NCI-H2107 (cell line): ENCODE measurements around the gene PTER.
A peak's percentile ranks its signal among the peaks of the same experiment; 100 is the strongest.

Source experiments
- DNase-seq: peaks from one replicate; lab custom pipeline; 2025; lab: John Stamatoyannopoulos, UW

The PTER gene

GRCh38 chr10:16436758-16437539 lies at the start of gene PTER:
Gene PTER, plus strand, starts transcription at chr10:16437010. Its CDS starts 47,375 bp downstream, at chr10:16484385.
- DNase-seq: peak; percentile 27

- no peak for DNase-seq
These were observed 44.2 kb upstream of the PTER start for GRCh38 chr10:16392531-16393069.

GRCh38 chr10:16393271-16393858 lies 43.4 kb upstream of the PTER start:
- DNase-seq: no peak

GRCh38 chr10:16401416-16401815 lies 35.4 kb upstream of the PTER start:
- no peak for DNase-seq

- no peak for DNase-seq
These were observed 28.4 kb upstream of the PTER start for GRCh38 chr10:16408379-16408778.

- DNase-seq: no peak
These were observed 19.5 kb upstream of the PTER start for GRCh38 chr10:16417341-16417740.

GRCh38 chr10:16423599-16423998 lies 13.2 kb upstream of the PTER start:
- no peak for DNase-seq

GRCh38 chr10:16425449-16425848 lies 11.4 kb upstream of the PTER start:
- DNase-seq: no peak

- no peak for DNase-seq
These were observed 7.3 kb upstream of the PTER start for GRCh38 chr10:16429539-16429938.

GRCh38 chr10:16436367-16436757 lies 448 bp upstream of the PTER start:
- no peak for DNase-seq

- no peak for DNase-seq
These were observed 707 bp downstream of the PTER start for GRCh38 chr10:16437540-16437894.

- no peak for DNase-seq
These were observed 2.5 kb downstream of the PTER start for GRCh38 chr10:16439295-16439694.

- no peak for DNase-seq
These were observed 3.8 kb downstream of the PTER start for GRCh38 chr10:16440396-16441133.

- DNase-seq: no peak
These were observed 4.5 kb downstream of the PTER start for GRCh38 chr10:16441173-16441840.

- DNase-seq: no peak
These were observed 6.1 kb downstream of the PTER start for GRCh38 chr10:16442914-16443313.

GRCh38 chr10:16445770-16446469 lies 9.1 kb downstream of the PTER start:
- DNase-seq: no peak

GRCh38 chr10:16449454-16449853 lies 12.6 kb downstream of the PTER start:
- DNase-seq: no peak

- DNase-seq: no peak
These were observed 21.6 kb downstream of the PTER start for GRCh38 chr10:16458166-16458955.

GRCh38 chr10:16459423-16459939 lies 22.7 kb downstream of the PTER start:
- no peak for DNase-seq

- no peak for DNase-seq
These were observed 29.2 kb downstream of the PTER start for GRCh38 chr10:16466001-16466400.

- DNase-seq: no peak
These were observed 33.9 kb downstream of the PTER start for GRCh38 chr10:16470747-16471146.
